Pulmonary artery endothelial cell (primary cell): ENCODE data around the gene RAD9A. TPM values are rescaled to one million over a fixed set of nuclear protein-coding genes. Genes with fewer than 3 reads are reported as not detected.

Experiments
- DNase-seq: peaks from one replicate; pipeline ENCODE4 v3.0.0-alpha.2; 2011; ENCODE audit warnings: low read depth, low spot score
- total RNA-seq: library from RNA; depleted of rRNA; stranded (reverse); fragments of >200 nt; gene quantifications from 2 replicates; pipeline ENCODE4 v1.2.3, GENCODE V29; 2014

RAD9A gene
- total RNA-seq, 1 donor from 2014 or later = 5.3 TPM

- peak; percentile 58 for DNase-seq
Observed at GRCh38 chr11:67373648-67374570, 17.9 kb upstream of the RAD9A start.

GRCh38 chr11:67374571-67375281, 17.1 kb upstream of the RAD9A start:
- no peak for DNase-seq

- no peak for DNase-seq
Observed at GRCh38 chr11:67375320-67376055, 16.3 kb upstream of the RAD9A start.

GRCh38 chr11:67376063-67376820, 15.5 kb upstream of the RAD9A start:
- no peak for DNase-seq

- no peak for DNase-seq
Observed at GRCh38 chr11:67376873-67377808, 14.6 kb upstream of the RAD9A start.

GRCh38 chr11:67378544-67378943, 13.2 kb upstream of the RAD9A start:
- no peak for DNase-seq

- no peak for DNase-seq
Observed at GRCh38 chr11:67379061-67380058, 12.4 kb upstream of the RAD9A start.

- DNase-seq = no peak
Observed at GRCh38 chr11:67381244-67381972, 10.4 kb upstream of the RAD9A start.

GRCh38 chr11:67382276-67383136, 9.3 kb upstream of the RAD9A start:
- DNase-seq = no peak

GRCh38 chr11:67384851-67385366, 6.9 kb upstream of the RAD9A start:
- DNase-seq = no peak

GRCh38 chr11:67387069-67387468, 4.7 kb upstream of the RAD9A start:
- DNase-seq = no peak

GRCh38 chr11:67387518-67387917, 4.3 kb upstream of the RAD9A start:
- DNase-seq = no peak

- no peak for DNase-seq
Observed at GRCh38 chr11:67389477-67389876, 2.3 kb upstream of the RAD9A start.

GRCh38 chr11:67390947-67391303, 861 bp upstream of the RAD9A start:
- DNase-seq = no peak

GRCh38 chr11:67392183-67392715, 463 bp downstream of the RAD9A start:
- DNase-seq = no peak

GRCh38 chr11:67393437-67393836, 1.7 kb downstream of the RAD9A start:
- no peak for DNase-seq

GRCh38 chr11:67393990-67394389, 2.2 kb downstream of the RAD9A start:
- no peak for DNase-seq
